H1 (cell line): ENCODE measurements around the gene PTPRD. TPM values are rescaled to one million over a fixed set of nuclear protein-coding genes. Genes with fewer than 3 reads are reported as not detected.

Experiments used
- CTCF ChIA-PET: fragments of 300-600 bp; sonication (Branson Sonifier 250); formaldehyde crosslinking; loops from one replicate; lab custom pipeline; 2021; ENCODE audit not compliant: partially characterized antibody; lab: Charles Lee
- POLR2A ChIA-PET: fragments of 300-600 bp; sonication (Branson Sonifier 250); formaldehyde crosslinking; loops from one replicate; lab custom pipeline; 2021; ENCODE audit warnings: inconsistent platforms; ENCODE audit not compliant: partially characterized antibody; lab: Charles Lee
- DNase-seq, 2 experiments: peaks; one replicate each; pipeline versions ENCODE4 v3.0.0 to v3.0.0-alpha.2; 2010 to 2022; ENCODE audit warnings: low spot score in 2 of 2, low read depth in 1 of 2, mixed read lengths in 1 of 2
- FAIRE-seq: peaks from 2 replicates; lab custom pipeline; 2011; peaks lifted over from hg19 to GRCh38; lab: Jason Lieb, UNC
- H2AFZ ChIP-seq: 2 replicates; pipeline ENCODE4 v1.8.1; 2012; ENCODE audit warnings: low read length, inconsistent platforms
- H2AK5ac ChIP-seq: 2 replicates; pipeline ENCODE4 v1.6.1; 2013; ENCODE audit warnings: low read depth, low read length
- H2BK120ac ChIP-seq: replicated peaks from 2 replicates; pipeline ENCODE3; 2013; ENCODE audit warnings: low read depth, low read length, inconsistent platforms
- H2BK12ac ChIP-seq: 2 replicates; pipeline ENCODE4 v1.6.1; 2013; ENCODE audit warnings: low read depth, low read length
- H2BK15ac ChIP-seq: 2 replicates; pipeline ENCODE4 v1.6.1; 2013; ENCODE audit warnings: low read length
- H2BK20ac ChIP-seq: 2 replicates; pipeline ENCODE4 v1.6.1; 2013; ENCODE audit warnings: low read length
- H2BK5ac ChIP-seq: 2 replicates; pipeline ENCODE4 v1.6.1; 2013; ENCODE audit warnings: low read depth, low read length
- H3K14ac ChIP-seq: 2 replicates; pipeline ENCODE4 v1.6.1; 2013; ENCODE audit warnings: inconsistent platforms; ENCODE audit not compliant: insufficient read length
- H3K18ac ChIP-seq: 2 replicates; pipeline ENCODE4 v1.6.1; 2013; ENCODE audit warnings: low read length; ENCODE audit errors: extremely low read depth
- H3K23ac ChIP-seq: 2 replicates; pipeline ENCODE4 v1.6.1; 2013; ENCODE audit warnings: inconsistent platforms; ENCODE audit not compliant: insufficient read length
- H3K23me2 ChIP-seq: 2 replicates; pipeline ENCODE4 v1.6.1; 2013; ENCODE audit warnings: low read depth, low read length
- H3K27ac ChIP-seq: 2 replicates; pipeline ENCODE4 v1.6.1; 2011; ENCODE audit warnings: low read depth, low read length, inconsistent platforms
- H3K27me3 ChIP-seq, 4 experiments: replicated peaks in 1 of 4; 1 replicate in 1 of 4; 2 replicates in 3 of 4; pipeline versions ENCODE4 v1.6.1 to v1.8.1; 2011 to 2013; ENCODE audit warnings: low read length in 3 of 4, mild to moderate bottlenecking in 3 of 4, inconsistent platforms in 2 of 4, mixed read lengths in 2 of 4, moderate library complexity in 1 of 4; ENCODE audit not compliant: control insufficient read depth in 3 of 4, insufficient read depth in 3 of 4; ENCODE audit errors: extremely low read depth in 1 of 4
- H3K36me3 ChIP-seq, 4 experiments: 2 replicates each; pipeline versions ENCODE4 v1.6.1 to v1.8.1; 2011 to 2013; ENCODE audit warnings: mild to moderate bottlenecking in 4 of 4, low read length in 3 of 4, moderate library complexity in 2 of 4, control low read depth in 1 of 4, inconsistent platforms in 1 of 4; ENCODE audit not compliant: insufficient read depth in 4 of 4, control insufficient read depth in 2 of 4
- H3K4ac ChIP-seq: replicated peaks from 2 replicates; pipeline ENCODE3; 2013; ENCODE audit warnings: low read length, low read depth, mixed read lengths, inconsistent platforms; ENCODE audit not compliant: insufficient read length
- H3K4me1 ChIP-seq, 4 experiments: replicated peaks in 1 of 4; 1 replicate in 1 of 4; 2 replicates in 3 of 4; pipeline versions ENCODE4 v1.6.1 to v1.8.1; 2011 to 2013; ENCODE audit warnings: low read length in 3 of 4, inconsistent platforms in 2 of 4, mixed read lengths in 1 of 4; ENCODE audit not compliant: insufficient read depth in 4 of 4, control insufficient read depth in 3 of 4
- H3K4me2 ChIP-seq, 2 experiments: 2 replicates each; pipeline versions ENCODE4 v1.6.1 to v1.8.1; 2011 to 2013; ENCODE audit warnings: low read depth in 2 of 2, low read length in 2 of 2, control low read depth in 1 of 2, inconsistent platforms in 1 of 2, mild to moderate bottlenecking in 1 of 2; ENCODE audit not compliant: insufficient read depth in 1 of 2
- H3K4me3 ChIP-seq, 4 experiments: fragments of 200-600, 300-600 bp in 1 of 4; sonication (generic), shearing (Covaris generic), sonication (Bioruptor Twin) in 1 of 4; 2 replicates each; pipeline versions ENCODE4 v1.5.1 to v1.8.1; 2011 to 2016; ENCODE audit warnings: low read length in 4 of 4, low read depth in 3 of 4, control low read depth in 2 of 4, inconsistent platforms in 2 of 4, mild to moderate bottlenecking in 2 of 4, mixed read lengths in 1 of 4, moderate library complexity in 1 of 4; ENCODE audit not compliant: insufficient read depth in 2 of 4; ENCODE audit errors: extremely low read depth in 1 of 4
- H3K56ac ChIP-seq: replicated peaks from 2 replicates; pipeline ENCODE3; 2013; ENCODE audit warnings: low read depth, mild to moderate bottlenecking, mixed read lengths, low read length, inconsistent platforms; ENCODE audit not compliant: insufficient read length
- H3K79me1 ChIP-seq: 2 replicates; pipeline ENCODE4 v1.6.1; 2013; ENCODE audit warnings: low read depth, low read length, control low read depth
- H3K79me2 ChIP-seq, 2 experiments: 2 replicates each; pipeline versions ENCODE4 v1.6.1 to v1.8.1; 2012 to 2013; ENCODE audit warnings: low read length in 2 of 2, mild to moderate bottlenecking in 2 of 2, inconsistent platforms in 1 of 2; ENCODE audit not compliant: insufficient read depth in 2 of 2, control insufficient read depth in 1 of 2
- H3K9ac ChIP-seq, 4 experiments: replicated peaks in 1 of 4; 1 replicate in 1 of 4; 2 replicates in 3 of 4; pipeline versions ENCODE4 v1.6.1 to v1.8.1; 2011 to 2013; ENCODE audit warnings: low read depth in 3 of 4, low read length in 3 of 4, control low read depth in 2 of 4, mild to moderate bottlenecking in 2 of 4, moderate library complexity in 2 of 4, inconsistent platforms in 1 of 4; ENCODE audit errors: extremely low read depth in 1 of 4
- H3K9me3 ChIP-seq, 2 experiments: 2 replicates each; pipeline versions ENCODE4 v1.6.1 to v1.8.1; 2012 to 2013; ENCODE audit warnings: mild to moderate bottlenecking in 2 of 2, moderate library complexity in 2 of 2, control low read depth in 1 of 2, inconsistent platforms in 1 of 2, low read depth in 1 of 2, low read length in 1 of 2, mixed read lengths in 1 of 2; ENCODE audit not compliant: insufficient read depth in 2 of 2
- H4K20me1 ChIP-seq, 2 experiments: replicated peaks in 1 of 2; 2 replicates each; pipeline versions ENCODE3 to v1.8.1; 2011 to 2013; ENCODE audit warnings: inconsistent platforms in 2 of 2, low read length in 2 of 2, mild to moderate bottlenecking in 1 of 2; ENCODE audit not compliant: insufficient read depth in 2 of 2, control insufficient read depth in 1 of 2
- H4K5ac ChIP-seq: 2 replicates; pipeline ENCODE4 v1.6.1; 2013; ENCODE audit warnings: low read length, low read depth, mixed read lengths, inconsistent platforms; ENCODE audit not compliant: insufficient read length
- H4K8ac ChIP-seq: 2 replicates; pipeline ENCODE4 v1.8.0; 2013; ENCODE audit warnings: mild to moderate bottlenecking, moderate library complexity, low read length, inconsistent platforms; ENCODE audit not compliant: insufficient read depth; ENCODE audit errors: extremely low read depth
- H4K91ac ChIP-seq: replicated peaks from 2 replicates; pipeline ENCODE3; 2013; ENCODE audit warnings: low read length, mixed read lengths, inconsistent platforms; ENCODE audit not compliant: insufficient read length
- BACH1 ChIP-seq: IDR thresholded peaks from 2 replicates; pipeline ENCODE4 v1.6.1; 2012; ENCODE audit warnings: low read length, improper control_type of control experiment
- BCL11A ChIP-seq, 2 experiments: IDR thresholded peaks; one replicate each; pipeline ENCODE4 v1.6.1; 2011; ENCODE audit warnings: low read depth in 2 of 2, low read length in 2 of 2, mild to moderate bottlenecking in 2 of 2
- CTCF ChIP-seq, 3 experiments: IDR thresholded peaks; 1 replicate in 2 of 3; 2 replicates in 1 of 3; pipeline versions ENCODE4 v1.5.1 to v1.6.1; 2011; ENCODE audit warnings: low read length in 3 of 3, mild to moderate bottlenecking in 3 of 3, inconsistent platforms in 2 of 3, low read depth in 1 of 3, moderate library complexity in 1 of 3; ENCODE audit not compliant: insufficient read depth in 1 of 3; ENCODE audit errors: control extremely low read depth in 1 of 3
- E2F6 ChIP-seq: IDR thresholded peaks from 2 replicates; pipeline ENCODE4 v1.6.1; 2012; ENCODE audit warnings: inconsistent platforms
- RAD21 ChIP-seq, 2 experiments: IDR thresholded peaks in 1 of 2; conservative IDR thresholded peaks in 1 of 2; 2 replicates each; pipeline ENCODE4 v1.6.1; 2011; ENCODE audit warnings: low read depth in 2 of 2, low read length in 2 of 2, improper control_type of control experiment in 1 of 2, inconsistent platforms in 1 of 2, mild to moderate bottlenecking in 1 of 2, moderate library complexity in 1 of 2
- SAP30 ChIP-seq: fragments of 300-600 bp; sonication (generic); IDR thresholded peaks from 2 replicates; pipeline ENCODE4 v1.7.1; 2012; ENCODE audit warnings: low read length, moderate library complexity, mild to moderate bottlenecking, inconsistent platforms; ENCODE audit not compliant: insufficient read depth, insufficient replicate concordance
- SIRT6 ChIP-seq: IDR thresholded peaks from one replicate; pipeline ENCODE4 v1.7.1; 2012; ENCODE audit warnings: low read length, inconsistent platforms
- SP1 ChIP-seq: IDR thresholded peaks from 2 replicates; pipeline ENCODE4 v1.6.1; 2011; ENCODE audit warnings: low read depth, low read length
- TAF7 ChIP-seq: optimal IDR thresholded peaks from 2 replicates; pipeline ENCODE3; 2011; ENCODE audit warnings: low read depth, mild to moderate bottlenecking, inconsistent platforms, low read length, moderate library complexity, borderline replicate concordance
- WGBS, 2 experiments: shearing (Covaris generic) in 1 of 2; methylation state at CpG; one replicate each; pipeline versions ENCODE4 v1.1.6 to v1.1.7; 2013 to 2015; ENCODE audit warnings: low lambda C conversion rate in 2 of 2, mixed read lengths in 2 of 2, inconsistent platforms in 1 of 2, low coverage in 1 of 2, missing lambda C conversion rate in 1 of 2; ENCODE audit not compliant: insufficient replicate concordance in 2 of 2, insufficient coverage in 1 of 2, insufficient read length in 1 of 2; ENCODE audit errors: extremely low coverage in 1 of 2, missing lambda C conversion rate in 1 of 2; 5-methylcytosine and 5-hydroxymethylcytosine counted together
- polyA plus RNA-seq, 7 experiments: library from polyadenylated mRNA; depleted of rRNA in 3 of 7; stranded (reverse) in 5 of 7; unstranded in 2 of 7; fragments of >200 nt in 5 of 7; fragments of 200-250 nt in 2 of 7; gene quantifications; 1 replicate in 5 of 7; 2 replicates in 1 of 7; 4 replicates in 1 of 7; pipeline versions ENCODE4 v1.2.1 to v1.2.3, GENCODE V29; 2011 to 2013; ENCODE audit warnings: missing spikeins in 2 of 7, mixed read lengths in 2 of 7
- total RNA-seq: library from RNA; stranded (reverse); fragmentation: NEBNext Ultra II Directional; extraction: Animal tissue kit (Norgen Biotek cat#: 25700); gene quantifications from 2 replicates; pipeline ENCODE4 v1.2.1, GENCODE V29; 2021

PTPRD gene
- total and polyA plus RNA-seq, 2 of the 8 experiments (the other 6 are each of a cell fraction or from before 2014, with no cell fraction given): 17.2 to 77.0 TPM

- WGBS, 2 experiments: 87% methylated on average over 8 of the region's 8 CpGs; no CpG with 5 or more reads in 1 of the 2 experiments
- Histone ChIP-seq H2BK5ac (no peak overlapping the region), H3K27me3 (no peaks in the 10 kb centered on the region), H3K36me3 (no peaks in the 10 kb centered on the region), H3K27ac (no peak overlapping the region), H3K4ac (no peak overlapping the region), H2BK15ac (no peak overlapping the region), H3K4me3 (no peak overlapping the region), H2BK12ac (no peak overlapping the region), H4K8ac (no peak overlapping the region), H2BK120ac (no peak overlapping the region), H3K14ac (no peak overlapping the region), H3K56ac (no peak overlapping the region), H3K18ac (no peak overlapping the region), H3K79me2 (no peaks in the 10 kb centered on the region), H4K5ac (no peak overlapping the region), H2BK20ac (no peak overlapping the region), H3K4me2 (no peak overlapping the region)
- POLR2A ChIA-PET: no interaction called here
- CTCF ChIA-PET: no interaction called here
- TF ChIP-seq RAD21 (IDR thresholded peaks at IDR 0.05 in 1 of 2, conservative IDR thresholded peaks at IDR 0.05 in 1 of 2; ENCODE audit: low read depth in 2 of 2, low read length in 2 of 2) (no peak), E2F6 (no peak), SAP30 (no peak), SIRT6 (no peak), SP1 (no peak), BACH1 (no peak), TAF7 (no peak), CTCF (IDR thresholded peaks at IDR 0.05; ENCODE audit: control extremely low read depth in 1 of 3, insufficient read depth in 1 of 3, low read depth in 1 of 3, low read length in 3 of 3) (no peak), BCL11A (IDR thresholded peaks at IDR 0.05; ENCODE audit: low read depth in 2 of 2, low read length in 2 of 2) (no peak)
- TF ChIP-seq, all 59 proteins: peak for 0
- FAIRE-seq (no peak), DNase-seq (no peak)
- Histone ChIP-seq H3K23me2 (no peaks in the 10 kb centered on the region), H2AFZ (no peak overlapping the region), H4K91ac (no peak overlapping the region), H3K4me1 (no peaks in the 10 kb centered on the region), H3K9ac (no peak overlapping the region), H3K79me1 (no peaks in the 10 kb centered on the region), H3K9me3 (no peaks in the 10 kb centered on the region), H3K23ac (no peak overlapping the region), H4K20me1 (no peaks in the 10 kb centered on the region), H2AK5ac (no peak overlapping the region)
These were observed 466.1 kb downstream of the PTPRD start for GRCh38 chr9:10146517-10147331.
